Activated T-cell treated with anti-CD3 and anti-CD28 coated beads, Interleukin-2, amount 50 U/mL, for 72 hours (primary cell): ENCODE data around the gene MYH9. TPM values are rescaled to one million over a fixed set of nuclear protein-coding genes. Genes with fewer than 3 reads are reported as not detected.
A peak's percentile ranks its signal among the peaks of the same experiment; 100 is the strongest.

ENCODE experiments used
- ATAC-seq, 2 donors: fragments of 150-1000 bp; cut with Tn5 transposase; replicated peaks in 1 of 2; 2 replicates each; pipeline ENCODE4 v1.10.0; 2021; ENCODE audit warnings: moderate library complexity in 2 of 2, mild to moderate bottlenecking in 1 of 2
- DNase-seq, 2 donors: peaks; one replicate each; pipeline ENCODE4 v3.0.0; 2021 to 2022; ENCODE audit warnings: mixed read lengths in 1 of 2
- H3K27ac Mint-ChIP-seq: one replicate; pipeline ENCODE4 v1.8.0; 2022; ENCODE audit warnings: mild to moderate bottlenecking, moderate library complexity, mixed read lengths
- H3K27me3 Mint-ChIP-seq: one replicate; pipeline ENCODE4 v1.8.0; 2022; ENCODE audit warnings: low read depth, mixed read lengths
- H3K36me3 Mint-ChIP-seq, 2 donors: one replicate each; pipeline ENCODE4 v1.8.0; 2022; ENCODE audit warnings: mixed read lengths in 2 of 2, mild to moderate bottlenecking in 1 of 2; ENCODE audit not compliant: insufficient read depth in 2 of 2
- H3K4me1 Mint-ChIP-seq: one replicate; pipeline ENCODE4 v1.8.0; 2022; ENCODE audit warnings: low read depth, mixed read lengths
- H3K4me3 Mint-ChIP-seq, 2 donors: one replicate each; pipeline ENCODE4 v1.8.0; 2022; ENCODE audit warnings: mild to moderate bottlenecking in 2 of 2, mixed read lengths in 2 of 2, moderate library complexity in 2 of 2
- H3K9me3 Mint-ChIP-seq, 2 donors: one replicate each; pipeline ENCODE4 v1.8.0; 2022; ENCODE audit warnings: mixed read lengths in 2 of 2
- total RNA-seq, 2 donors: library from RNA; stranded (reverse); gene quantifications; one replicate each; pipeline ENCODE4 v1.2.3, GENCODE V29; 2022

MYH9 gene
- total RNA-seq, 2 donors from 2014 or later = 529 to 662 TPM

GRCh38 chr22:36386900-36387708 lies 663 bp downstream of the MYH9 start:
- H3K4me3 Mint-ChIP-seq = peak overlapping the region; percentile 98 to 99
- H3K27me3 Mint-ChIP-seq = no peaks in the 10 kb centered on the region
- DNase-seq (peak; percentile 81 to 83), ATAC-seq (peak; percentile 29)
- H3K9me3 Mint-ChIP-seq = no peaks in the 10 kb centered on the region
- H3K36me3 Mint-ChIP-seq = peaks cover 15 to 28% of the 10 kb centered on the region in 2 donors
- peaks cover 63% of the 10 kb centered on the region for H3K4me1 Mint-ChIP-seq
- H3K27ac Mint-ChIP-seq = peak overlapping the region; percentile 97

- peaks cover 70% of the 10 kb centered on the region for H3K4me1 Mint-ChIP-seq
Observed at GRCh38 chr22:36386351-36386899, 1.3 kb downstream of the MYH9 start.

GRCh38 chr22:36385491-36386350 lies 2.0 kb downstream of the MYH9 start:
- ATAC-seq = peak; percentile 45 to 59
- H3K36me3 Mint-ChIP-seq = peaks cover 18 to 28% of the 10 kb centered on the region in 2 donors
- DNase-seq = peak; percentile 80 to 84

More at GRCh38 chr22:36386351-36386899, 1.3 kb downstream of the MYH9 start:
- peak; percentile 41 to 48 for ATAC-seq
- Mint-ChIP-seq H3K27me3 (no peaks in the 10 kb centered on the region), H3K36me3 (peaks cover 18 to 28% of the 10 kb centered on the region in 2 donors), H3K27ac (peak overlapping the region; percentile 97), H3K4me3 (peak overlapping the region; percentile 98 to 99), H3K9me3 (no peaks in the 10 kb centered on the region)
- peak; percentile 80 to 83 for DNase-seq

GRCh38 chr22:36384766-36385481 lies 2.8 kb downstream of the MYH9 start:
- H3K9me3 Mint-ChIP-seq = no peaks in the 10 kb centered on the region
- DNase-seq (peak in 1 of 2 donors; percentile 33), ATAC-seq (no peak)
- peak overlapping the region; percentile 97 for H3K27ac Mint-ChIP-seq
- peaks cover 18 to 28% of the 10 kb centered on the region in 2 donors for H3K36me3 Mint-ChIP-seq
- H3K4me3 Mint-ChIP-seq = peak overlapping the region; percentile 98 to 99
- H3K27me3 Mint-ChIP-seq = no peaks in the 10 kb centered on the region
- peaks cover 78% of the 10 kb centered on the region for H3K4me1 Mint-ChIP-seq

More at GRCh38 chr22:36385491-36386350, 2.0 kb downstream of the MYH9 start:
- Mint-ChIP-seq H3K27me3 (no peaks in the 10 kb centered on the region), H3K4me1 (peaks cover 76% of the 10 kb centered on the region), H3K27ac (peak overlapping the region; percentile 97), H3K4me3 (peak overlapping the region; percentile 98 to 99), H3K9me3 (no peaks in the 10 kb centered on the region)

GRCh38 chr22:36383110-36383581 lies 4.6 kb downstream of the MYH9 start:
- peak overlapping the region; percentile 70 to 86 for H3K4me3 Mint-ChIP-seq
- H3K4me1 Mint-ChIP-seq = peaks cover 82% of the 10 kb centered on the region

GRCh38 chr22:36381513-36382128 lies 6.1 kb downstream of the MYH9 start:
- peak overlapping the region; percentile 52 to 80 for H3K4me3 Mint-ChIP-seq
- no peak for DNase-seq
- peak overlapping the region; percentile 76 for H3K27ac Mint-ChIP-seq

More at GRCh38 chr22:36383110-36383581, 4.6 kb downstream of the MYH9 start:
- Mint-ChIP-seq H3K27ac (peak overlapping the region; percentile 81), H3K27me3 (no peaks in the 10 kb centered on the region), H3K36me3 (peaks cover 18 to 35% of the 10 kb centered on the region in 2 donors), H3K9me3 (peaks cover 0 to under 1% of the 10 kb centered on the region in 2 donors)
- peak; percentile 80 to 85 for DNase-seq
- peak; percentile 12 to 16 for ATAC-seq

GRCh38 chr22:36379593-36380361 lies 8.0 kb downstream of the MYH9 start:
- peak; percentile 6 to 24 for ATAC-seq
- Mint-ChIP-seq H3K27ac (peak overlapping the region; percentile 99), H3K9me3 (peaks cover 0 to 2% of the 10 kb centered on the region in 2 donors), H3K36me3 (peaks cover 11 to 38% of the 10 kb centered on the region in 2 donors), H3K27me3 (no peaks in the 10 kb centered on the region), H3K4me1 (peaks cover 96% of the 10 kb centered on the region), H3K4me3 (peak overlapping the region; percentile 82 to 88)
- DNase-seq = peak in 1 of 2 donors; percentile 48

More at GRCh38 chr22:36381513-36382128, 6.1 kb downstream of the MYH9 start:
- Mint-ChIP-seq H3K27me3 (no peaks in the 10 kb centered on the region), H3K9me3 (peaks cover 0 to 2% of the 10 kb centered on the region in 2 donors), H3K4me1 (peaks cover 97% of the 10 kb centered on the region), H3K36me3 (peaks cover 20 to 45% of the 10 kb centered on the region in 2 donors)
- no peak for ATAC-seq

- Mint-ChIP-seq H3K27me3 (no peaks in the 10 kb centered on the region), H3K27ac (peak overlapping the region; percentile 99), H3K36me3 (peaks cover 11 to 35% of the 10 kb centered on the region in 2 donors), H3K4me3 (peak overlapping the region; percentile 82 to 88), H3K9me3 (peaks cover 0 to 2% of the 10 kb centered on the region in 2 donors), H3K4me1 (peaks cover 96% of the 10 kb centered on the region)
- ATAC-seq (no peak), DNase-seq (no peak)
Observed at GRCh38 chr22:36378869-36379217, 8.9 kb downstream of the MYH9 start.

GRCh38 chr22:36378080-36378868 lies 9.5 kb downstream of the MYH9 start:
- no peak for ATAC-seq
- DNase-seq = no peak
- Mint-ChIP-seq H3K27me3 (no peaks in the 10 kb centered on the region), H3K27ac (peak overlapping the region; percentile 99), H3K4me3 (peak overlapping the region; percentile 82 to 88), H3K9me3 (peaks cover 0 to 2% of the 10 kb centered on the region in 2 donors), H3K4me1 (peaks cover 96% of the 10 kb centered on the region), H3K36me3 (peaks cover 10 to 32% of the 10 kb centered on the region in 2 donors)

- Mint-ChIP-seq H3K4me1 (peaks cover 98% of the 10 kb centered on the region), H3K4me3 (peak overlapping the region; percentile 82 to 88), H3K9me3 (peaks cover 0 to 2% of the 10 kb centered on the region in 2 donors), H3K27me3 (no peaks in the 10 kb centered on the region), H3K36me3 (peaks cover 7 to 34% of the 10 kb centered on the region in 2 donors), H3K27ac (peak overlapping the region; percentile 99)
- peak; percentile 78 to 80 for ATAC-seq
- peak in 1 of 2 donors; percentile 64 for DNase-seq
Observed at GRCh38 chr22:36377022-36377631, 10.6 kb downstream of the MYH9 start.
